Astrocyte of the cerebellum (primary cell): Measurements from ENCODE around the gene SNX1.

Experiments used
- DNase-seq: peaks from one replicate; pipeline ENCODE4 v3.0.0-alpha.2; 2011; ENCODE audit warnings: low read depth
- H3K4me3 ChIP-seq: 2 replicates; pipeline ENCODE4 v1.5.1; 2011; ENCODE audit warnings: mild to moderate bottlenecking, low read depth, low read length, moderate library complexity
- in situ Hi-C: cut with HindIII; loops from 2 replicates; pipeline ENCODE4 v1.10.0; 2017; ENCODE audit warnings: low sequenced_read_pairs
- TF ChIP-seq, protein P1 (sequence below): IDR thresholded peaks from 2 replicates; pipeline ENCODE4 v1.5.1; 2012; ENCODE audit warnings: low read length, low read depth, moderate library complexity, mild to moderate bottlenecking; ENCODE audit errors: missing control alignments

The SNX1 gene

DNA sequence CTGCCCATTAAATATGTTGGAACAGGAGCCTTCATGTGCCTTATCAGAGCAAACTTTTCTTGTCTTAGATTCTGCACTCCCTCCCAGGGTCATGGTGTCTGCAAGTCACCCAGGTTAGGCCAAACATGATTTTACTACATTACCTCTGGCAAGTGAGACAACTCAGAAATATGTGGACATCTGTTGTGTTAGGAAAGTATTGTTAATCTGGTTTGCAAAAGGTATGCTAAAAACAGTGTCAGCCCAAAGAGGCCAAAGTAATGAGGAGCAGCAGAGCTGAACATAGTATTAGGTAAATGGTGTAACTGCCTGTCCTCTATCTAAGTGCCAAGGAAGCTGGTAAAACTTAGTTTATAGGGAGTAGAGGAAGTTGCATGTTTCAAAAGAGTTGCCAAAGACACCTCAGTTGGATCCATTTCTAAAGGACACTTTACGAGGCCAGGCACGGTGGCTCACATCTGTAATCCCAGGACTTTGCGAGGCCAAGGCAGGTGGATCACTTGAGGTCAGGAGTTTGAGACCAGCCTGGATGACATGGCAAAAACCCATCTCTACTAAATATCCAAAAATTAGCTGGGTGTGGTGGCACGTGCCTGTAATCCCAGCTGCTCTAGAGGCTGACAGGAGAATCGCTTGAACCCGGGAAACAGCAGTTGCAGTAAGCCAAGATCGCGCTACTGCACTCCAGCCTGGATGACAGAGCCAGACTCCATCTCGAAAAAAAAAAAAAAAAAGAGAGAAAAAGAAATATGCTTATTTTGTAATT lies 89.5 kb downstream of the SNX1 start:
- DNase-seq = no peak
- in situ Hi-C loops = no loop called here
- H3K4me3 ChIP-seq = no peak overlapping the region
- TF ChIP-seq, protein P1, sequence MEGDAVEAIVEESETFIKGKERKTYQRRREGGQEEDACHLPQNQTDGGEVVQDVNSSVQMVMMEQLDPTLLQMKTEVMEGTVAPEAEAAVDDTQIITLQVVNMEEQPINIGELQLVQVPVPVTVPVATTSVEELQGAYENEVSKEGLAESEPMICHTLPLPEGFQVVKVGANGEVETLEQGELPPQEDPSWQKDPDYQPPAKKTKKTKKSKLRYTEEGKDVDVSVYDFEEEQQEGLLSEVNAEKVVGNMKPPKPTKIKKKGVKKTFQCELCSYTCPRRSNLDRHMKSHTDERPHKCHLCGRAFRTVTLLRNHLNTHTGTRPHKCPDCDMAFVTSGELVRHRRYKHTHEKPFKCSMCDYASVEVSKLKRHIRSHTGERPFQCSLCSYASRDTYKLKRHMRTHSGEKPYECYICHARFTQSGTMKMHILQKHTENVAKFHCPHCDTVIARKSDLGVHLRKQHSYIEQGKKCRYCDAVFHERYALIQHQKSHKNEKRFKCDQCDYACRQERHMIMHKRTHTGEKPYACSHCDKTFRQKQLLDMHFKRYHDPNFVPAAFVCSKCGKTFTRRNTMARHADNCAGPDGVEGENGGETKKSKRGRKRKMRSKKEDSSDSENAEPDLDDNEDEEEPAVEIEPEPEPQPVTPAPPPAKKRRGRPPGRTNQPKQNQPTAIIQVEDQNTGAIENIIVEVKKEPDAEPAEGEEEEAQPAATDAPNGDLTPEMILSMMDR = no peak

DNA sequence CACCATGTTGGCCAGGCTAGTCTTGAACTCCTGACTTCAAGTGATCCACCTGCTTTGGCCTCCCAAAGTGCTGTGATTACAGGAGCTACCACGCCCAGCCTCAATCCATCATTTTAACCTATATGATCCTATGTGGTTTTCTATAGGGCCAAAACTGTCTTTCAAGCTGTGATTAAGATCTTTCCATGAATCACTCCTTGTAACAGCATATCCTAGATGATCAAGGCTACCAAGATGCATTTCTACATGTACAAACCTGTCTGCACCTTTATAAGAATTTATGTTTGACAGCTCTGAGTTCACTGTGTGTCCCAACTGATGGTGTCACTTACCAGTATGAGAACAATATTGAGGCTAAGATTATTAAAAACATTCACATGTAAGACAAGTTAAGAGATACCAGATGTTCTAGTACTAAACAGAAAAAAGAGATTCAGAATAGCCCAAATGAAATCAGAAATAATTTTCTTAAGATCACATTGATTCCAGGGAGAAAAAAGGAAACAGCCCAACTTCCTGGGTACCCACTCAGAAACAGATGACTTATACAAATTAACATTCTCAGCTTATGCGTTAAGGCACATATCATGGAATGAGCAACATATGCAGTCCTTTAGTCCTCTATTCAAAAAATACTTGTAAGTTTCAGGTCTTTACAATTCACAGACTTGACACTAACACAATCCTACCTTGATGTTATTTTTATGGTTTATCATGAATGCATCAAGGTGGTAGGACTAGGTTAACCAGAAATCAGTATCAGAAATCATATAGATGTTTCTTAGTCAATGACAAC lies 91.8 kb downstream of the SNX1 start:
- no peak for DNase-seq
- TF ChIP-seq, protein P1 = no peak
- H3K4me3 ChIP-seq = no peak overlapping the region
- in situ Hi-C loops = no loop called here
